Duodenal mucosa (tissue), 2 donors: ENCODE results near the gene BRSK2.

Source experiments
- H3K27ac ChIP-seq: one replicate; pipeline ENCODE4 v1.7.0; 2013; ENCODE audit warnings: low read depth, low read length
- H3K27me3 ChIP-seq, 2 donors: one replicate each; pipeline ENCODE4 v1.7.0; 2013; ENCODE audit warnings: low read length in 2 of 2, control low read depth in 1 of 2; ENCODE audit not compliant: insufficient read depth in 2 of 2, control insufficient read depth in 1 of 2
- H3K36me3 ChIP-seq, 2 donors: one replicate each; pipeline ENCODE4 v1.7.0; 2013; ENCODE audit warnings: low read length in 2 of 2, control low read depth in 1 of 2; ENCODE audit not compliant: insufficient read depth in 2 of 2, control insufficient read depth in 1 of 2
- H3K4me1 ChIP-seq, 2 donors: one replicate each; pipeline ENCODE4 v1.7.0; 2013; ENCODE audit warnings: low read length in 2 of 2, control low read depth in 1 of 2; ENCODE audit not compliant: insufficient read depth in 2 of 2, control insufficient read depth in 1 of 2
- H3K4me3 ChIP-seq, 2 donors: one replicate each; pipeline ENCODE4 v1.7.0; 2013; ENCODE audit warnings: low read length in 2 of 2, low read depth in 1 of 2
- H3K9ac ChIP-seq, 2 donors: one replicate each; pipeline ENCODE4 v1.7.0; 2013; ENCODE audit warnings: low read length in 2 of 2, low read depth in 1 of 2
- H3K9me3 ChIP-seq, 2 donors: one replicate each; pipeline ENCODE4 v1.7.0; 2013; ENCODE audit warnings: low read length in 2 of 2, control low read depth in 1 of 2; ENCODE audit not compliant: control insufficient read depth in 1 of 2

The BRSK2 gene

DNA sequence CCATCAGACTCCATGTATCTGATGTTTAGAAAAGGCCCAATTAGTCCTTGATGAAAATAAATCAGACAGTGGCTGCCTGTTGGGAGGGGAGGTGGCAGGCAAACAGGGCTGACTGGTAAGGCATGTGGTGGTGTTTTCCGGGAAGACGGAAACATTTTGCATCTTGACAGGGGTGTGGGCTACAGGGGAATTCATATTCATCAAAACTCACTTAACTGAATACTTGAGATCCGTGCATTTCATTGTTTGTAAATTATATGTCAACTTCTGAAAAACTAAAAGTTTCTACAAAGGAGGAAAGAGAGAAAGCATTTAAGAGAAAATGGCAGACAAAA is 107.0 kb downstream of the BRSK2 start:
- Histone ChIP-seq H3K27ac (no peak overlapping the region), H3K27me3 (no peaks in the 10 kb centered on the region), H3K9ac (no peak overlapping the region), H3K4me3 (no peak overlapping the region), H3K9me3 (no peaks in the 10 kb centered on the region), H3K36me3 (peaks cover 7 to 14% of the 10 kb centered on the region in 2 donors), H3K4me1 (peaks cover 0 to 4% of the 10 kb centered on the region in 2 donors)

DNA sequence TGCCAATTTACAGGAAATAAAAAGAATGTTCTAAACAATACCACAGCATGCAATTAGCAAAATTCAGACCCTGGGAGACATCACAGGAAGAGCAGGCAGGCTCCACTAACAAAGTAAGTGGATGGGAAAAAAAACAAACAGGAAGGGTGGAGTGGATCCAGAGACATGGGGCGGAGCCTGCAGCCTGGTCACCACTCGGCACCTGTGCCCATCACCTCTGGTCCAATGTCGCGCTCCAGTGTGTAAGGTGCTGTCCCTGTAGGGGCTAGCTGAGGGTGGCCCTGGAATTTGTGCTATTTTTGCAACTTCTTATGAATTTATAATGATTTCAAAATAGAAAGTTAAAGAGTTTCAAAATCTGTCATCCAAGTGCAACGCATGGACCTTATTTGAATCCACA is 107.9 kb downstream of the BRSK2 start:
- Histone ChIP-seq H3K9ac (no peak overlapping the region), H3K27me3 (no peaks in the 10 kb centered on the region), H3K36me3 (peaks cover 7 to 14% of the 10 kb centered on the region in 2 donors), H3K4me3 (no peak overlapping the region), H3K27ac (no peak overlapping the region), H3K9me3 (no peaks in the 10 kb centered on the region), H3K4me1 (peaks cover under 1 to 4% of the 10 kb centered on the region in 2 donors)

DNA sequence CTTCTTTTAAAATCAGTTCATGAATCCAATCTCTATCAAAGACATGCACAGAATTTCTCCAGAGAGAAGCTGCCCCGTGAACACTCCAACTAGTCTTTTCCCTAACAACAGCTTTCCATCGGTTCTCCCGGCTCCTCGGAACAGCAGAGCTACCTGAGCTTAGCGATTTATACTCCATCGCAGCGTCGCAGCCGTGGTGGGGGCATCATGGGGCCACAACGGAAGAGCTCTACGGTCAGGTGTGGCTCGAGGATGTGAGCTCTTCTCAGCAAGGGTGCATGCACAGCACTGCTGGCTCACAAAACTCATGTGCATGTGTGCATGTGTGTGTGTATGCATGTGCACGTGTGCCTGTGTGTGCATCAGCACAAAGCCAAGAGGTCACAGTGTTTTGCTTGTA is 108.5 kb downstream of the BRSK2 start:
- peaks cover 4 to 7% of the 10 kb centered on the region in 2 donors for H3K4me1 ChIP-seq
- H3K27ac ChIP-seq: no peak overlapping the region
- no peaks in the 10 kb centered on the region for H3K9me3 ChIP-seq
- peaks cover 7 to 14% of the 10 kb centered on the region in 2 donors for H3K36me3 ChIP-seq
- no peaks in the 10 kb centered on the region for H3K27me3 ChIP-seq
- no peak overlapping the region for H3K9ac ChIP-seq
- H3K4me3 ChIP-seq: no peak overlapping the region

DNA sequence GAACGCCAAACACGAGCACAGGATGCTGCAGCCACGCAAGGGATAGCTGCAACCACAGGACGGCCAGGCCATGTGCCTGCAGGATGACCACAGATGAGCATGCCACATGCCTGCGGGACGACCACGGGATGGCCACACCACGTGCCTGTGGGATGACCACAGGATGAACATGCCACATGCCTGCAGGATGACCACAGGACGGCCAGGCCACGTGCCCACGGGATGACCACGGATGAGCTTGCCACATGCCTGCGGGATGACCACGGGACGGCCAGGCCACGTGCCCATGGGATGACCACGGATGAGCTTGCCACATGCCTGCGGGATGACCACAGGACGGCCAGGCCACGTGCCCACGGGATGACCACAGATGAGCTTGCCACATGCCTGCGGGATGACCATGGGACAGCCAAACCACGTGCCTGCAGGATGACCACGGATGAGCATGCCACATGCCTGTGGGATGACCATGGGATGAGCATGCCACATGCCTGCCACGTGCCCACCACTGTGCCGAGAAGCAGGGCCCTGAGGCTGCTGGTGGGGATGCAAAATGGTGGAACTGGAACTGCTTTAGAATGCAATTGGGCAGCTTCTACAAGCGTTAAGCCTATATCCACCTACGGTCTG is 109.6 kb downstream of the BRSK2 start:
- Histone ChIP-seq H3K4me1 (peaks cover 4 to 11% of the 10 kb centered on the region in 2 donors), H3K9ac (no peak overlapping the region), H3K27ac (no peak overlapping the region), H3K4me3 (no peak overlapping the region), H3K27me3 (no peaks in the 10 kb centered on the region), H3K9me3 (no peaks in the 10 kb centered on the region), H3K36me3 (peaks cover 7 to 14% of the 10 kb centered on the region in 2 donors)

DNA sequence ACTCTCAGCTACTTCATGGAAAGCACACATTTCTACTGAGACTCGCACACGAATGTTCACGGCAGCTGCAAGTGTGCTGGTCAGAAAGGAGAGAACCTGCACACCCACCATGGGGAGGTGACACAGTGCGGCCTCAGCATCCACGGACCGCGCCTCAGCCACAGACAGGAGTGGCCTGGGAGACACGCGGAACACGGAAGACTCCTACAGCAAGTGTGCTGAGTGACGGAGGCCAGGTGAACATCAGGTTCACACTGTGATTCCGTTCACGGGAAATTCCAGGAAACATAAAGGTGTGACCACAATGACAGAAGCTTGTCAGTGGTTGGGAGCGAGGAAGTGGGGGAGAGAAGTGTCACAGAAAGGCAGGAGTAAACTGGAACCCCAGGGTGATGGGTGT is 110.2 kb downstream of the BRSK2 start:
- Histone ChIP-seq H3K27ac (no peak overlapping the region), H3K9me3 (no peaks in the 10 kb centered on the region), H3K27me3 (no peaks in the 10 kb centered on the region), H3K36me3 (peaks cover 7 to 14% of the 10 kb centered on the region in 2 donors), H3K9ac (no peak overlapping the region), H3K4me3 (no peak overlapping the region), H3K4me1 (peaks cover 4 to 11% of the 10 kb centered on the region in 2 donors)

DNA sequence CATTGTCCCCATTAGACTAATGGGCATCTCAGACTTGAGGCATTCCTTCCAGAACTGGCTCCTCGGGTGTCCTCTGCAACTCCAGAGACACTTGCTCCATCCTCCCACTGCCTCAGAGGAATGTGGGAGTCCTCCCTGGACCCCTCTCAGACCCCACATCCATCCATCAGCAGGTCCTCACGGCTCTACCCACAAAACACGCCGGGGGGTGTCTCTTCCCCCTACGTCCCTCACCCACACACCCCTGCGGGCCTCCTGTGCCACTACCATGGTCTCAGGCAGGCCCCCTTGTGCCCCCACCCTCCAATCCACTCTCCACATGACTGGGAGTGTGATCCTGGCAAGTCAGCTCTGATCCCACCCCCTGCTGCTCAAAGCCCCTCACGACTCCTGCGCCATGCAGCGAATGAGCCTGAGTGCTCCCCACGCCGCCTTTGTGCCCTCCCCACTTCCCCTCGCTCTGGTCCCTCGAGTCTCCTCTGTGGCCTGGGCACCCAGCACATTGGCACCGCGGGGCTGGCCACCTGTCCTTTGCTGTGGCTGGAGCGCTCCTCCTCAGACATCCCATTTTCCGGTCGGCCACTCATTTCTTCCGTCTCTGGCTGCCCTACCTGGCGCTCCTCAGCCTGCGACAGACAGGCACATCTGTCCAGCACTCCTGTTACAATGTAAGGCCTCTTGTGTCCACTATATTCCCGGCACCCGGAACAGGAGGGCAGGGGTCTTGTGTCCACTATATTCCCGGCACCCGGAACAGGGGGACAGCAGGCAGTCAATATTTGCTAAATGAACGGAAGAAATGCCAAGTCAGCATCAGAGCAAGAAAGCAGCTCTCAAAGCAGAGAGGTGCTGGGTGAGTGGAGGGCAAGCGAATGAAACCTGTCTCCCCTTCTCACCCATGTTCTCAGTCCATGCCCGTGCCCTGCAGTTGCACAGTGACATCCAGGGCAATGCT is 111.0 kb downstream of the BRSK2 start:
- H3K9me3 ChIP-seq: no peaks in the 10 kb centered on the region
- H3K27ac ChIP-seq: no peak overlapping the region
- H3K27me3 ChIP-seq: no peaks in the 10 kb centered on the region
- no peak overlapping the region for H3K9ac ChIP-seq
- no peak overlapping the region for H3K4me3 ChIP-seq
- peaks cover 7 to 14% of the 10 kb centered on the region in 2 donors for H3K36me3 ChIP-seq
- H3K4me1 ChIP-seq: peaks cover 4 to 11% of the 10 kb centered on the region in 2 donors

DNA sequence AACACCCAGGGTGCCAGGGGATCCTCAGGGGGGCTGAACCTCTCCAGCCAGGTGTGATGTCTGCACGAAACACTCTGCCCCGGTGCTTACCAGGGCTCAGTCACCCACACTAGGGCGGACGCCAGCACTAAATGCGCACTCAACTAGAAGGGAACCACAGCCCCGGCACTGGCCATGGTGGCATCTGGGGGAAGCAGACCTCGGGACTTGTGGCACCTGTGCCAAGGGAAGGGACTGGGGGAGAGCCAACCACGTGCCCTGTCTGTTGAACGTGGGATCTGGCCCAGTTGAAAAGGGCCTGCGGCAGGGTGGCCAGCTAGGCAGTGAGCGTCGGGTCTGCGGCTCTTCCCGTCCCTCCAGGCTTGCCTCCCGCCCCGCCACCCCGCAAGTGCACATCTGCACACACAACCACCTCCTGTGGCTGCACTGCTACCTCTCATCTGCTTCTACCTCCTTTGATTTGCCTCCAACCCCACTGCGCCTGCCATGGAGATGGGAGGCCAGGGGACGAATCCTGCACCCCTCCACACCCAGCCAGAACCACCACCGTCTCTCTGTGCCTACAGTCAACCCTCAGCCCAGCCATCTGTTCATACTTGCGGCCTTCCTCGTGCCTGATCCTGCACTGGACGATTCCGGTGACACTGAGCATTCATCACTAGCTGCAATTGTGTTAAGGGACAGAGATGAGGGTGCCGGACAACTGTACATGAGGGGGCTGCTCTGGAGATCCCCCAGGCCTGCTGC is 111.9 kb downstream of the BRSK2 start:
- peaks cover 0 to 11% of the 10 kb centered on the region in 2 donors for H3K4me1 ChIP-seq

DNA sequence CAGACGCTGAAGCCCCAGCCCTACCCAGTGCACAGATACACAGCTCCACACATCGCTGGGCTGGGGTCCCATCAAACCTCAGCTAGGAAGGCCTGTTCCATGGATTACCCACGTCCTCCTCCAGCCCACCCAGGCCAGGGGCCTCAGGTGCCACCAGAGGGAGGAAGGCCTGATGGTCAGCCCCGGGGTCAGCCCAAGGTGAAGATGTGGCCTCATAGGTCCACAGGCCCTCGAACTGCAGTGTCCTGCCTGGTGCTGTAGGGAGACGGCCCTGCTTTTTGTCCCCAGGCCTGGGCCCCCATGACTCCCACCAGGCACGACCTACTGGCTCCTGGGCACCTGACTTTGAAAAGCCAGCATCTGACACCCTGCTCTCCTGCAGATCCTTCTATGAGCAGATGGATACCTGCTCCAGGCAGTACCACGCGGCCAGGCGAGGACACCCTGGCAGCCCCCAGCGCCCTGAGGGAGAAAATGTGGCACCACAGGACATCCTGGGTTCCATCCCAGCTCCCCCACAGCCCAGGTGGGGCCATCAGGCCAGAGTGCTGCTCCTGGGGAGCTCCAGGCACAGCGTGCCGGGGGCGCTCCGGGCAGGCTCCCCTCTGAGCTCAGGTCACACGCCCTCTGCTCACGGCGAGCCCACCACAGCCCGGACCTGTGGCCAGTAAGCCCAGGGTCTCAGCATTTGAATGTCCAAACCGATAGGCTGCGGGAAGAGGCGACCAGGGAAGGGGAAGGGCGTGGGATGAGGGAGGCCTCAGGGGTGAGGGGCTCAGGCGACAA is 112.6 kb downstream of the BRSK2 start:
- no peak overlapping the region for H3K4me3 ChIP-seq
- no peaks in the 10 kb centered on the region for H3K27me3 ChIP-seq
- H3K4me1 ChIP-seq: peaks cover 0 to 11% of the 10 kb centered on the region in 2 donors
- H3K9me3 ChIP-seq: no peaks in the 10 kb centered on the region
- peaks cover 7 to 14% of the 10 kb centered on the region in 2 donors for H3K36me3 ChIP-seq
- no peak overlapping the region for H3K9ac ChIP-seq
- no peak overlapping the region for H3K27ac ChIP-seq

More for the DNA sequence above, 111.9 kb downstream of the BRSK2 start:
- no peaks in the 10 kb centered on the region for H3K27me3 ChIP-seq
- H3K27ac ChIP-seq: no peak overlapping the region
- no peaks in the 10 kb centered on the region for H3K9me3 ChIP-seq
- H3K36me3 ChIP-seq: peaks cover 7 to 14% of the 10 kb centered on the region in 2 donors
- no peak overlapping the region for H3K4me3 ChIP-seq
- no peak overlapping the region for H3K9ac ChIP-seq

DNA sequence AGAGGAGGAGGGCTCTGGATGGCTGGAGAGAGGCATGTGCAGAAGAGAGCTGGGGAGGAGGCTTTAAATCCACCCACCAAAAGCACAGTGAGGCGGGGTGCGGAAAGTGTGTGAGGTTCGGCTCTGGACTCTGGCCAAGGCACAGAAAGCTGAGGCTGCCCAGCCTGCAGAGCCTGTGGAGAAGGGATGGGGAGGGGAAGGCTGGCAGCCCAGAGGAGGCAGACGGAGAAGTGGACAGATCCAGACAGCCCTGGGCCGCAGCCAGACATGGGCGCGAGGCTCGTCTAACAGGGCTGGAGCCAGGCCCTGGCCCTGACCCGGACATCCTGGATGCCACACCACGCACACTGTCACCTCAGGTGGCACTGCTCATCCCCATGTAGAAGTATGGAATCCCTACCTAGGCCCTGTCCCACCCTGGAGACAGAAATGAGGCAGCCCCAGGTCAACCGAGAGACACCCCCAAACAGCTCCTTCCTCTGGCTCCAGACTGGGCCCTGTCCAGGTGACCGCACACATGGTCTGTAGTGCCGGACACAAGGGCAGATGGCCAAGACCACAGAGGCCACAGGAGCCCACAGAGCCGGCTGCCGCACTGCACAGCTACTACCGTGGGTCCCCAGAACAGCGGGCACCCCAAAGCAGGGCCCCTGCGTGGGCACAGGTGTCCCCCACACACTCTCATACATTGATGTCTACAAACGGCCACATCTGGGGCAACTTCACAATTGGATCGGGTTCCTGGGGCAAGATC is 113.4 kb downstream of the BRSK2 start:
- Histone ChIP-seq H3K4me3 (no peak overlapping the region), H3K27ac (no peak overlapping the region), H3K36me3 (peaks cover 7 to 14% of the 10 kb centered on the region in 2 donors), H3K9me3 (no peaks in the 10 kb centered on the region), H3K9ac (no peak overlapping the region), H3K27me3 (no peaks in the 10 kb centered on the region), H3K4me1 (peaks cover 0 to 11% of the 10 kb centered on the region in 2 donors)
